ENCODE data around the gene SLC47A1.

Gene SLC47A1

GRCh38 chr17:19549746-19550623 lies 16.3 kb downstream of the SLC47A1 start:
- H3K27ac ChIP-seq = peak overlapping the region in 1 of 2 donors; percentile 81
- DNase-seq (ENCODE audit: low spot score) = no peak
- TF ChIP-seq CTCF (IDR thresholded peaks at IDR 0.05) = no peak
- H3K4me3 ChIP-seq = no peak overlapping the region

- H3K27ac ChIP-seq = peak overlapping the region; percentile 73 to 81
- no peak overlapping the region for H3K4me3 ChIP-seq
- TF ChIP-seq CTCF (IDR thresholded peaks at IDR 0.05) = no peak
- DNase-seq (ENCODE audit: low spot score) = no peak
These were observed 17.5 kb downstream of the SLC47A1 start for GRCh38 chr17:19551165-19551564.

GRCh38 chr17:19551591-19552148 lies 18.0 kb downstream of the SLC47A1 start:
- DNase-seq (ENCODE audit: low spot score) = no peak
- no peak for TF ChIP-seq CTCF (IDR thresholded peaks at IDR 0.05)
- Histone ChIP-seq H3K27ac (peak overlapping the region; percentile 73 to 81), H3K4me3 (no peak overlapping the region)

- DNase-seq (ENCODE audit: low spot score) = no peak
- no peak for TF ChIP-seq CTCF (IDR thresholded peaks at IDR 0.05)
- H3K27ac ChIP-seq = peak overlapping the region in 1 of 2 donors; percentile 81
- H3K4me3 ChIP-seq = no peak overlapping the region
These were observed 19.4 kb downstream of the SLC47A1 start for GRCh38 chr17:19553036-19553435.

GRCh38 chr17:19554393-19554792 lies 20.7 kb downstream of the SLC47A1 start:
- Histone ChIP-seq H3K27ac (peak overlapping the region; percentile 85 to 87), H3K4me3 (peak overlapping the region; percentile 11)
- TF ChIP-seq CTCF (IDR thresholded peaks at IDR 0.05) = no peak
- DNase-seq (ENCODE audit: low spot score) = no peak

- Histone ChIP-seq H3K4me3 (no peak overlapping the region), H3K27ac (no peak overlapping the region)
- no peak for DNase-seq (ENCODE audit: low spot score)
- no peak for TF ChIP-seq CTCF (IDR thresholded peaks at IDR 0.05)
These were observed 22.1 kb downstream of the SLC47A1 start for GRCh38 chr17:19555746-19556145.

- H3K27ac ChIP-seq = no peak overlapping the region
- no peak for DNase-seq (ENCODE audit: low spot score)
- TF ChIP-seq CTCF (IDR thresholded peaks at IDR 0.05) = no peak
- H3K4me3 ChIP-seq = no peak overlapping the region
These were observed 25.3 kb downstream of the SLC47A1 start for GRCh38 chr17:19558946-19559345.
